Measurements from ENCODE around the gene TXNRD1.

Gene TXNRD1

GRCh38 chr12:104190641-104191176 is 24.9 kb upstream of the TXNRD1 start:
- no peaks in the 10 kb centered on the region for H3K27me3 ChIP-seq (ENCODE audit: control insufficient read depth, insufficient read depth, low read length, poor library complexity, severe bottlenecking)
- no peaks in the 10 kb centered on the region for H3K4me1 ChIP-seq (ENCODE audit: control insufficient read depth, insufficient read depth, low read length)
- H3K4me3 ChIP-seq (ENCODE audit: insufficient read depth, low read depth, low read length): no peak overlapping the region
- H3K36me3 ChIP-seq (ENCODE audit: control insufficient read depth, insufficient read depth, low read length): no peaks in the 10 kb centered on the region
- H3K27ac ChIP-seq (ENCODE audit: insufficient read depth, low read depth, low read length, poor library complexity, severe bottlenecking): no peak overlapping the region
- H3K9me3 ChIP-seq (ENCODE audit: control insufficient read depth, low read length): no peaks in the 10 kb centered on the region
- WGBS, 2 experiments: 88 to 99% methylated on average over 3 of the region's 3 CpGs

- 80 to 92% methylated on average over 1 of the region's 2 CpGs for WGBS, 2 experiments
- Histone ChIP-seq H3K27me3 (ENCODE audit: control insufficient read depth, insufficient read depth, low read length, poor library complexity, severe bottlenecking) (no peaks in the 10 kb centered on the region), H3K4me3 (ENCODE audit: insufficient read depth, low read depth, low read length) (no peak overlapping the region), H3K4me1 (ENCODE audit: control insufficient read depth, insufficient read depth, low read length) (no peaks in the 10 kb centered on the region), H3K27ac (ENCODE audit: insufficient read depth, low read depth, low read length, poor library complexity, severe bottlenecking) (no peak overlapping the region), H3K9me3 (ENCODE audit: control insufficient read depth, low read length) (no peaks in the 10 kb centered on the region), H3K36me3 (ENCODE audit: control insufficient read depth, insufficient read depth, low read length) (no peaks in the 10 kb centered on the region)
Measured at GRCh38 chr12:104197264-104197663, 18.3 kb upstream of the TXNRD1 start.

GRCh38 chr12:104199964-104200363 is 15.6 kb upstream of the TXNRD1 start:
- no peak overlapping the region for H3K4me3 ChIP-seq (ENCODE audit: insufficient read depth, low read depth, low read length)
- H3K36me3 ChIP-seq (ENCODE audit: control insufficient read depth, insufficient read depth, low read length): no peaks in the 10 kb centered on the region
- H3K9me3 ChIP-seq (ENCODE audit: control insufficient read depth, low read length): no peaks in the 10 kb centered on the region
- H3K4me1 ChIP-seq (ENCODE audit: control insufficient read depth, insufficient read depth, low read length): no peaks in the 10 kb centered on the region
- WGBS, 2 experiments: 92 to 95% methylated on average over 2 of the region's 2 CpGs
- no peaks in the 10 kb centered on the region for H3K27me3 ChIP-seq (ENCODE audit: control insufficient read depth, insufficient read depth, low read length, poor library complexity, severe bottlenecking)
- H3K27ac ChIP-seq (ENCODE audit: insufficient read depth, low read depth, low read length, poor library complexity, severe bottlenecking): no peak overlapping the region

- Histone ChIP-seq H3K27me3 (ENCODE audit: control insufficient read depth, insufficient read depth, low read length, poor library complexity, severe bottlenecking) (no peaks in the 10 kb centered on the region), H3K9me3 (ENCODE audit: control insufficient read depth, low read length) (no peaks in the 10 kb centered on the region), H3K4me1 (ENCODE audit: control insufficient read depth, insufficient read depth, low read length) (no peaks in the 10 kb centered on the region), H3K4me3 (ENCODE audit: insufficient read depth, low read depth, low read length) (no peak overlapping the region), H3K36me3 (ENCODE audit: control insufficient read depth, insufficient read depth, low read length) (no peaks in the 10 kb centered on the region), H3K27ac (ENCODE audit: insufficient read depth, low read depth, low read length, poor library complexity, severe bottlenecking) (no peak overlapping the region)
- 49 to 55% methylated on average over 3 of the region's 3 CpGs for WGBS, 2 experiments
Measured at GRCh38 chr12:104201238-104202001, 14.2 kb upstream of the TXNRD1 start.

GRCh38 chr12:104204690-104205480 is 10.7 kb upstream of the TXNRD1 start:
- Histone ChIP-seq H3K4me3 (ENCODE audit: insufficient read depth, low read depth, low read length) (no peak overlapping the region), H3K27ac (ENCODE audit: insufficient read depth, low read depth, low read length, poor library complexity, severe bottlenecking) (no peak overlapping the region), H3K9me3 (ENCODE audit: control insufficient read depth, low read length) (no peaks in the 10 kb centered on the region), H3K27me3 (ENCODE audit: control insufficient read depth, insufficient read depth, low read length, poor library complexity, severe bottlenecking) (no peaks in the 10 kb centered on the region), H3K36me3 (ENCODE audit: control insufficient read depth, insufficient read depth, low read length) (no peaks in the 10 kb centered on the region), H3K4me1 (ENCODE audit: control insufficient read depth, insufficient read depth, low read length) (no peaks in the 10 kb centered on the region)
- 88 to 89% methylated on average over 19 of the region's 19 CpGs for WGBS, 2 experiments

GRCh38 chr12:104207416-104208205 is 8.0 kb upstream of the TXNRD1 start:
- H3K9me3 ChIP-seq (ENCODE audit: control insufficient read depth, low read length): no peaks in the 10 kb centered on the region
- H3K4me1 ChIP-seq (ENCODE audit: control insufficient read depth, insufficient read depth, low read length): no peaks in the 10 kb centered on the region
- no peaks in the 10 kb centered on the region for H3K27me3 ChIP-seq (ENCODE audit: control insufficient read depth, insufficient read depth, low read length, poor library complexity, severe bottlenecking)
- no peak overlapping the region for H3K27ac ChIP-seq (ENCODE audit: insufficient read depth, low read depth, low read length, poor library complexity, severe bottlenecking)
- H3K4me3 ChIP-seq (ENCODE audit: insufficient read depth, low read depth, low read length): no peak overlapping the region
- no peaks in the 10 kb centered on the region for H3K36me3 ChIP-seq (ENCODE audit: control insufficient read depth, insufficient read depth, low read length)
- WGBS, 2 experiments: 90 to 93% methylated on average over 8 of the region's 8 CpGs

GRCh38 chr12:104212516-104212915 is 3.1 kb upstream of the TXNRD1 start:
- WGBS, 2 experiments: 93 to 99% methylated on average over 3 to 4 of the region's 4 CpGs
- H3K36me3 ChIP-seq (ENCODE audit: control insufficient read depth, insufficient read depth, low read length): no peaks in the 10 kb centered on the region
- peaks cover 23% of the 10 kb centered on the region for H3K27me3 ChIP-seq (ENCODE audit: control insufficient read depth, insufficient read depth, low read length, poor library complexity, severe bottlenecking)

GRCh38 chr12:104213952-104214351 is 1.6 kb upstream of the TXNRD1 start:
- Histone ChIP-seq H3K27ac (ENCODE audit: insufficient read depth, low read depth, low read length, poor library complexity, severe bottlenecking) (no peak overlapping the region), H3K27me3 (ENCODE audit: control insufficient read depth, insufficient read depth, low read length, poor library complexity, severe bottlenecking) (peaks cover 23% of the 10 kb centered on the region)
- 91 to 94% methylated on average over 2 of the region's 2 CpGs for WGBS, 2 experiments

More at GRCh38 chr12:104212516-104212915, 3.1 kb upstream of the TXNRD1 start:
- Histone ChIP-seq H3K9me3 (ENCODE audit: control insufficient read depth, low read length) (no peaks in the 10 kb centered on the region), H3K27ac (ENCODE audit: insufficient read depth, low read depth, low read length, poor library complexity, severe bottlenecking) (no peak overlapping the region), H3K4me1 (ENCODE audit: control insufficient read depth, insufficient read depth, low read length) (no peaks in the 10 kb centered on the region), H3K4me3 (ENCODE audit: insufficient read depth, low read depth, low read length) (no peak overlapping the region)

GRCh38 chr12:104216521-104216924 is 944 bp downstream of the TXNRD1 start:
- H3K36me3 ChIP-seq (ENCODE audit: control insufficient read depth, insufficient read depth, low read length): no peaks in the 10 kb centered on the region
- H3K9me3 ChIP-seq (ENCODE audit: control insufficient read depth, low read length): no peaks in the 10 kb centered on the region
- peaks cover 23% of the 10 kb centered on the region for H3K27me3 ChIP-seq (ENCODE audit: control insufficient read depth, insufficient read depth, low read length, poor library complexity, severe bottlenecking)
- no peak overlapping the region for H3K27ac ChIP-seq (ENCODE audit: insufficient read depth, low read depth, low read length, poor library complexity, severe bottlenecking)
- WGBS, 2 experiments: 92 to 100% methylated on average over 1 of the region's 1 CpG
- peak overlapping the region; percentile 51 for H3K4me3 ChIP-seq (ENCODE audit: insufficient read depth, low read depth, low read length)
- no peaks in the 10 kb centered on the region for H3K4me1 ChIP-seq (ENCODE audit: control insufficient read depth, insufficient read depth, low read length)

More at GRCh38 chr12:104213952-104214351, 1.6 kb upstream of the TXNRD1 start:
- Histone ChIP-seq H3K9me3 (ENCODE audit: control insufficient read depth, low read length) (no peaks in the 10 kb centered on the region), H3K4me3 (ENCODE audit: insufficient read depth, low read depth, low read length) (no peak overlapping the region), H3K4me1 (ENCODE audit: control insufficient read depth, insufficient read depth, low read length) (no peaks in the 10 kb centered on the region), H3K36me3 (ENCODE audit: control insufficient read depth, insufficient read depth, low read length) (no peaks in the 10 kb centered on the region)
